Amniotic epithelial cell (primary cell): ENCODE measurements around the gene ROR2.
"Not testable (repeated sequence)": the region's sequence is repeated elsewhere in the genome, so short reads cannot be mapped to it uniquely, and the experiment has no call there.

Source experiments
- DNase-seq: peaks from one replicate; pipeline ENCODE4 v3.0.0-alpha.2; 2010; ENCODE audit warnings: low read depth

ROR2 gene

GRCh38 chr9:91567642-91568274 is 382.3 kb downstream of the ROR2 start:
- no peak for DNase-seq

- DNase-seq = no peak
Measured at GRCh38 chr9:91564081-91564670, 385.9 kb downstream of the ROR2 start.

DNA sequence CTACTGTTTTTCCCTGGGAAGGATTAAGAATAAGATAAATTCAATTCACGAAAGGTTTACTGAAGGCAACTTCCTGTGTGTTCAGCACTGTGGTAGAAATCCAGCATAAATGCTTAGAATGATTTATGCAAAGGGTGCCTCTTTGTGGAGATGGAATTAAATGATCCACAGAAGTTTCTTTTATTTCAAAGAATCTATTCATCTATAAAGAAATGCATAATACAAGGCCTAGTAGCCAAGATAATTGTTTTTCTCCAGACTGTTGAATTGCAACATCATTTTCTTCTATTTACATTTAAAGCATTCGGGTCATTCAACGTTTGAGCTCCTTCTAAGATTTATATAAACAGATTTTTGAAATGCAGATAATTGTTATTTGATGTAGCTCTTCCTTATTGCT is 387.6 kb downstream of the ROR2 start:
- peak; percentile 37 for DNase-seq

GRCh38 chr9:91560301-91560700 is 389.7 kb downstream of the ROR2 start:
- peak; percentile 81 for DNase-seq

GRCh38 chr9:91558879-91559278 is 391.1 kb downstream of the ROR2 start:
- peak; percentile 56 for DNase-seq

DNA sequence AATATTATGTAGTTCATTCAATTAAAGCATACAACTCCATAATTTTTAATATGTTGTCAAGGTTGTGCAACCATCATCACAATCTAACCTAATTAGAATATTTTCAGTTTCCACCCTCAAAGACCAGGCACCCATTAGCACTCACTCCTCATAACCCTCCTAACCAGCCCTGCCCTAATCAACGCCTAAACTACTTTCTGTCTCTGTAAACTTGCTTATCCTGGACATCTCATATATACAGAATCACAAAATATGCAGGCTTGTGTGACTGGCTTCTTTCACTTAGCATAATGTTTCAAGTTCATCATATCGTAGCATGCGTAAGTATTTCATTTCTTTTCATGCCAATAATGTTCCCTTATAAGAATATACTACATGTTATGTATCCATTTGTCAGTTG is 391.6 kb downstream of the ROR2 start:
- no peak for DNase-seq

DNA sequence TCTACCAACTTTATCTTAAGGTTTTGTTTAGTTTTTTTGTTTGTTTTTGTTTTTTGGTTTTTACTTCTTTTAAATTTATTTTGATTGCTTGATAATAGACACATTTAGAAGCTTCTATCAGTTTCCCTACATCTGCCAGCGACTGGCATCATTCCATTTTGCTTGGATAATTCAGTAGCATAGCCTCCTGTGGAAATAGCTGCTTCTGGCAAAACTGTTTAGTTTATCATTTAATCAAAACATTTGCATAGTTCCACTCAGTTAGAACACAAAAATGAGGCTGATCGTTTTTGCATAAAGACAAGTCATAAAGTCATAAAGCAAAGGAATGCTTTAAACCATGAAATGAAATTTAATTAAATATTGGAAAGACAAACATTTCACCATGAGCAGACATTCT is 392.7 kb downstream of the ROR2 start:
- DNase-seq = no peak

- peak; percentile 30 for DNase-seq
Measured at GRCh38 chr9:91555132-91555531, 394.9 kb downstream of the ROR2 start.

GRCh38 chr9:91549177-91549576 is 400.9 kb downstream of the ROR2 start:
- no peak for DNase-seq

DNA sequence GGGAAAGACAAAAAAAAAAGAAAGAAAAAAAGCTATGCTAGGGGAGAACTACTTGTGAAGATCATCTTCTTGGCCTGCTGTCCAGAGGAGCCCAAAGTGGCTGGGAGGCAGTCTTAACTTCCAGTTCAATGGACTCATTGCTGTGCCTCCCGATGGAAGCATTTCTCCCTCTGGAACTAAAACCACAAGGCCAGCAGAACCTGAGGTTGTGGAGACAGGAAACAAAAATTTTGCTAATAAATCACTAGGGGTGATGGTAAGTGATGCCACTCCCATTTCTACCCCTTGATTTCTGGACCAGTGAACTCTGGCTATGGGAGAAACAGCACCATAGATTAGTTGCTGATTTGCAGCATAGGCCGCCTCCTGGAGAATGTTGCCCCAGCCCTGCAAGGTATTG is 402.9 kb downstream of the ROR2 start:
- no peak for DNase-seq

DNA sequence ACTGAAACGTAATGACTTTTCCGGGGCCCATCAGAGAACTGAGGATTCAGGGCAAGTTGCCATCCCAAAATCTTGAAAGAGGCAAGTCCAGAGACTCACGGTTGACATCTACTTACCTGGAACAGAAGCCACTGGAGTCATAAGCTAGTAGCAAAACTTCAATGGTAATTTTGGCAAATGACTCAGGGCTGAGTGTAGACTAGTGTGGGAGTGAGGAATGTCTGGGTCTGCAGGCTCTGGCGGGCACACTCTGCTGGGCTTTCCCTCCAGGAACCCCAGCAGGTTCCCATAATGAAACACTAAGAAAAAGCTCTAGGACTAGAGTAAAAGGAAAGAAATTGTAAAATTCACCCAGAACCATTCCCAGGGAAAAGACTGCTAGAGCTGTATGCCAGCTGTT is 403.5 kb downstream of the ROR2 start:
- DNase-seq = peak; percentile 40

- no peak for DNase-seq
Measured at GRCh38 chr9:91541734-91542133, 408.3 kb downstream of the ROR2 start.

DNA sequence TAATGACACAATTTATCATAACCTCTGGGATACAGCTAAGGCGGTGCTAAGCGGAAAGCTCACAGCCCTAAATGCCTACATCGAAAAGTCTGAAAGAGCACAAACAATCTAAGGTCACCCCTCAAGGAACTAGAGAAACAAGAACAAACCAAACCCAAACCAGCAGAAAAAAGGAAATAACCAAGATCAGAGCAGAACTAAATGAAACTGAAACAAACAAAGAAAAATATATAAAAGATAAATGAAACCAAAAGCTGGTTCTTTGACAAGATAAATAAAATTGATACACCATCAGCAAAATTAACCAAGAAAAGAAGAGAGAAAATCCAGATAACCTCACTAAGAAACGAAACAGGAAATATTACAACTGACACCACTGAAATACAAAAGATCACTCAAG is 409.5 kb downstream of the ROR2 start:
- DNase-seq = not testable (repeated sequence)

- DNase-seq = peak; percentile 47
Measured at GRCh38 chr9:91536211-91536691, 413.8 kb downstream of the ROR2 start.

GRCh38 chr9:91534374-91534773 is 415.7 kb downstream of the ROR2 start:
- DNase-seq = peak; percentile 15

DNA sequence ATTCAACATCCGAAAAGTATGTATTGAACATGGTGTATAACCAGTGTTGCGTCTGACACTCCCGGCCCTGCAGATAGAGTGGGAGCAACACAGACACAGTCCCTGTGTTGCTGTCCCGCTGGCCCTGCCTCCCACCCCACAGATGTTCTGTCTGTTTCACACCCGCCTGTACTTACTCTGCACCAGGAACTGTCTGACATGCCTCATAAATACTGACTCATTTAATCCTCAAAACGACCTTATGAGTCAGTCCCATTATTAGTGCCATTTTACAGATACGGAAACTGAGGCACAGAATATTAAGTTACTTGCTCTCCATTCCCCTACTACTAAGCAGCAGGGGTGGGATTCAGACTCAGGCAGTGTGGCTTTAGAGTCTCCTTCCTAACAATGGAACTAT is 416.6 kb downstream of the ROR2 start:
- DNase-seq = no peak

DNA sequence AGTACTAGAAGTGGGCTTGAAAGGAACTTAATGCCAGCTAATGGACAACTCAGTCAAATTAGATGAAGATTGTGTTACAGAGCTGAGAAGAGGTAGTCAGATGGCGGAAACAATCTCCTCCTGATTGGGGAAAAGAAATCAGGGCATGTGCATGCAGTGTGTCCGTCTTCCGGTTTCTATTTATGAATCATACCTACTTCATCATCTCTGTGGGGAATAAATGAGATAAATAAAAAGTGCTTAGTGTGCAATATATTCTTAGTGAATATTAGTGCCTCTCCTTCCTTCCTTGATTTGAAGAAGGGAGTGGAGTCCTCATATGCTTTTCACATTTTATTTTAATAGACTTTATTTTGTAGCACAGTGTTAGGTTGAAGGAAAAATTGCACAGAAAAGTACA is 417.7 kb downstream of the ROR2 start:
- DNase-seq = peak; percentile 54

DNA sequence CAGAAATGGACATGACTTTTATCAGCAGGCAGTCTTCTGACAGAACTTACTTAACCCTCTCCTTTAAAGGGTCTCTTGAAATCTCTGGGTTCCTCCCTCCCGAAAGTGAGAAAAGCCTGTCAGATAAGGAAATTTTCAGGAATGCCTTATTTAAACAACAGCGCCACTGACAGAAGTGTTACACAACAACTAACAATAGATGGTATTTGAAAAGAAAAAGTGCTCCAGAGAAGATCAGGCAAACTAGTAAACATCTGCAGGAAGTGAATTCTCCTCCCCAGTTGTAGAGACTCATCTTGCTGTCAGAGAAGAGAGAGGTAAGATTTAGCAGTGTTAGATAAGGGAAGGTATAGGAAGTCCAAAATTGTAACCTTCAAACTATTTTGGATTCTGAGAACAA is 419.2 kb downstream of the ROR2 start:
- DNase-seq = peak; percentile 86

DNA sequence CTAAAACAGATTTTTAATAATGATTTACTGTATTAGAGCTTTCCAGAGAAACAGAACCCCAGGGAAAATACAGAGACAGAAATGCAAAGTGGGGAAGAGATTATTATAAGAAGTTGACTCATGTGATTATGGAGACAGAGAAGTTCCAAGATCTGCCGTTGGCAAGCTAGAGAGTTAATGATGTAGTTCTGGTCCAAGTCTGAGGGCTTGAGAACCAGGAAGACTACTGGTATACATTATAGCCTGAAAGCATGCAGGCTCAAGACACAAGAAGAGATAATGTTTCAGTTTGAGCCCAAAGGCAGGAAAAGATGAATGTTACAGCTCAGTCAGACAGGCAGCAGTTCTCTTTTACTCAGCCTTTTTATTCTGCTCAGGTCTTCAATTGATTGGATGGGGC is 427.5 kb downstream of the ROR2 start:
- peak; percentile 29 for DNase-seq

- DNase-seq = no peak
Measured at GRCh38 chr9:91519520-91520277, 430.3 kb downstream of the ROR2 start.

DNA sequence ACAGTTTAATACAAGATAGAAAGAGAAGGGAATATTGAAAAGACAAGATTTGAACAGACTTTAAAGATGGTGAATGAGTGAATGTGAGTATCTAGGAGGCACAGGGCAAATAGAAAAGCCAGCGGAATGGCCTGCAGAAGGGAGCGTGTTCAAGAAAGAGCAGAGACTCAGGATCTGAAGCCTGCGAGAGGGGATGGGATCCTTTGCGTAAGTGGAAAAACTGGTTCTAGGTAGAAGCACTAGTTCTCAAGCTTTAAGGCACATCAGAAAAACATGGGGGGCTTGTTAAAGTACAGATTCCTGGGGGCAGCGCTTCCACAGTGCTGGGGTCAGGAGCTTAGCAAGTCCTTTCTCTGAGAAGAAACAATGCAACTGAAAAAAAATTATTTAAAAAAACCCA is 431.6 kb downstream of the ROR2 start:
- DNase-seq = no peak

DNA sequence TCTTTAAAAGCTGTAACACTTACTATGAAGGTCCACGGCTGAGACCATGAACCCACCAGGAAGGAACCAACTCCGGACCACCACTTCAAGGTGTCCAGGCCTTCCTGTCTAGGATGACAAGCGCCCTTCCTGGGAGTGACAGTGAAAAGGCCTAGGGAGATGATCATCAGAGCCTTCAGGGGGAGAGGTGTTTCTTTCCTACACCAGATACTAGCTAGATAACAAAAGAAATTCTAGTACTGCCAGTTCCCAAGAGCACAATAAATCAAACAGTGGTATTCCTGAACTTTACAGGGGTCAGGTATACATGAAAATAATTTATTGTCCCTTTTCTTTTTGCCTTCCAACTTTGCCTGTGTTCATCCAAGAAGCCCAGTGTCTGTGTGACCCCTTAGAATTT is 432.2 kb downstream of the ROR2 start:
- no peak for DNase-seq

- not testable (repeated sequence) for DNase-seq
Measured at GRCh38 chr9:91517332-91517731, 432.7 kb downstream of the ROR2 start.
